Measurements from ENCODE around the gene JARID2. TPM values are rescaled to one million over a fixed set of nuclear protein-coding genes. Genes with fewer than 3 reads are reported as not detected.

JARID2 gene
- total RNA-seq, 3 donors from 2014 or later: 10.5 to 13.9 (median 11.5) TPM

- Histone ChIP-seq H3K4me3 (no peak overlapping the region), H3K9me3 (no peaks in the 10 kb centered on the region), H3K27ac (no peak overlapping the region), H3K27me3 (no peaks in the 10 kb centered on the region), H3K4me1 (peaks cover 0 to 3% of the 10 kb centered on the region in 2 donors), H3K36me3 (no peaks in the 10 kb centered on the region)
- no peak for DNase-seq (ENCODE audit: low spot score in 2 of 2)
- no peak for TF ChIP-seq POLR2A (IDR thresholded peaks at IDR 0.05)
- TF ChIP-seq CTCF (IDR thresholded peaks at IDR 0.05): no peak
- TF ChIP-seq POLR2AphosphoS5 (IDR thresholded peaks at IDR 0.05): no peak
- intact Hi-C loops (cut with DNase I; ENCODE audit: low total_unique reads): no loop called here
These were observed 33.3 kb downstream of the JARID2 start for GRCh38 chr6:15279047-15279661.

DNA sequence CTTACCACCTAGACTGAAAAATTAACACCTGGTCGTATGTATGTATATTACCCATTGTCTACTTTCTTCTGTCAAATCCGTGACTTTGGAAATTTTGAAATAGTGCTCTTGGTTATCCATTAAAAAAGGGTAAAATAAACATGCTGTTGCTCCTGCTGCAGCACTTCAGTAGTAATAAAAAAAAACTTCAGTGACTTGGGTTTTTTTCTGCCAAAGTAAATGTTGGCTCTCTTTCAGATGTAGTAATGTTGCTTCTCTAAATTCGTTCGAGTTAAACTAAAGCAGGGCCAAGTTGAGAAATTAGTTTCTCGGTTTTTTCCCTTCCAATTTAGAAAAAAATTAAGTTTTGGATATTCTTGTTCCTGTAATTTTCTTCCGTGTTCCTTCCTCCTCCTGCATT is 34.2 kb downstream of the JARID2 start:
- TF ChIP-seq CTCF (IDR thresholded peaks at IDR 0.05) (no peak), POLR2AphosphoS5 (IDR thresholded peaks at IDR 0.05) (no peak), POLR2A (IDR thresholded peaks at IDR 0.05) (no peak)
- no peak for DNase-seq (ENCODE audit: low spot score in 2 of 2)
- no peaks in the 10 kb centered on the region for H3K36me3 ChIP-seq
- no peak overlapping the region for H3K4me3 ChIP-seq
- no peak overlapping the region for H3K27ac ChIP-seq
- peaks cover 0 to 3% of the 10 kb centered on the region in 2 donors for H3K4me1 ChIP-seq
- intact Hi-C loops (cut with DNase I; ENCODE audit: low total_unique reads): no loop called here
- no peaks in the 10 kb centered on the region for H3K9me3 ChIP-seq
- no peaks in the 10 kb centered on the region for H3K27me3 ChIP-seq

- Histone ChIP-seq H3K27ac (no peak overlapping the region), H3K4me1 (peaks cover 0 to 3% of the 10 kb centered on the region in 2 donors), H3K27me3 (no peaks in the 10 kb centered on the region), H3K4me3 (no peak overlapping the region), H3K9me3 (no peaks in the 10 kb centered on the region), H3K36me3 (no peaks in the 10 kb centered on the region)
- no peak for TF ChIP-seq POLR2A (IDR thresholded peaks at IDR 0.05)
- no peak for TF ChIP-seq POLR2AphosphoS5 (IDR thresholded peaks at IDR 0.05)
- TF ChIP-seq CTCF (IDR thresholded peaks at IDR 0.05): no peak
- no peak for DNase-seq (ENCODE audit: low spot score in 2 of 2)
- intact Hi-C loops (cut with DNase I; ENCODE audit: low total_unique reads): no loop called here
These were observed 35.1 kb downstream of the JARID2 start for GRCh38 chr6:15280961-15281360.

DNA sequence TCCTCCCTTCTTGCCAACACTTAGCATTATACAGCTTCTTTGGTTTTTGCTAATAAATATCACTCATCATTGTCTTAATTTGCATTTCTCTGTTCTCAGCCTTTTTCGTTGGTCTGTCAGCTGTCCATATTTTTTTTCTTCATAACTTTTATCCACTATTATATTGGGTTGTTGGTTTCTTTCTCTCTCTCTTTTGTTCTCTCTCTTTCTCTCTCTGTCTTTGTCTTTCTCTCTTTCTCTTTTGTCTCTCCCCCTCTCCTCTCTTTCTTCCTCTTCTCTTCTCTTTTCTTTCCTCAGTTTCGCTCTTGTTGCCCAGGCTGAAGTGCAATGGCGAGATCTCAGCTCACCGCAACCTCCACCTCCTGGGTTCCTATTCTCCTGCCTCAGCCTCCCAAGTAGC is 36.5 kb downstream of the JARID2 start:
- no peak for TF ChIP-seq POLR2AphosphoS5 (IDR thresholded peaks at IDR 0.05)
- no peak for TF ChIP-seq CTCF (IDR thresholded peaks at IDR 0.05)
- TF ChIP-seq POLR2A (IDR thresholded peaks at IDR 0.05): no peak
- H3K4me1 ChIP-seq: peaks cover 0 to 3% of the 10 kb centered on the region in 2 donors
- H3K27me3 ChIP-seq: no peaks in the 10 kb centered on the region
- H3K4me3 ChIP-seq: no peak overlapping the region
- DNase-seq (ENCODE audit: low spot score in 2 of 2): no peak
- H3K9me3 ChIP-seq: no peaks in the 10 kb centered on the region
- intact Hi-C loops (cut with DNase I; ENCODE audit: low total_unique reads): no loop called here
- no peak overlapping the region for H3K27ac ChIP-seq
- no peaks in the 10 kb centered on the region for H3K36me3 ChIP-seq

GRCh38 chr6:15283986-15284361 is 38.1 kb downstream of the JARID2 start:
- Histone ChIP-seq H3K27me3 (no peaks in the 10 kb centered on the region), H3K9me3 (no peaks in the 10 kb centered on the region), H3K27ac (no peak overlapping the region), H3K4me3 (no peak overlapping the region), H3K36me3 (no peaks in the 10 kb centered on the region), H3K4me1 (peaks cover 0 to 3% of the 10 kb centered on the region in 2 donors)
- intact Hi-C loops (cut with DNase I; ENCODE audit: low total_unique reads): no loop called here
- DNase-seq (ENCODE audit: low spot score in 2 of 2): no peak
- no peak for TF ChIP-seq POLR2AphosphoS5 (IDR thresholded peaks at IDR 0.05)
- no peak for TF ChIP-seq CTCF (IDR thresholded peaks at IDR 0.05)
- no peak for TF ChIP-seq POLR2A (IDR thresholded peaks at IDR 0.05)

Data from breast epithelium (tissue), 4 donors.